OCI-LY1 (cell line): Measurements from ENCODE around the gene PELO.

ENCODE experiments used
- H2AFZ ChIP-seq: fragments of 200-600 bp; sonication (generic), shearing (Covaris generic); 2 replicates; pipeline ENCODE4 v1.6.0; 2014; ENCODE audit warnings: antibody characterized with exemption, mild to moderate bottlenecking, low read length
- H3F3A ChIP-seq: fragments of 200-600 bp; sonication (generic), shearing (Covaris generic); 2 replicates; pipeline ENCODE4 v1.6.0; 2014; ENCODE audit warnings: mild to moderate bottlenecking, antibody characterized with exemption, low read length, moderate library complexity; ENCODE audit not compliant: insufficient read depth
- H3K27ac ChIP-seq: fragments of 200-600 bp; sonication (generic); 2 replicates; pipeline ENCODE4 v1.5.1; 2014; ENCODE audit warnings: low read length, mixed run types, mild to moderate bottlenecking, low read depth; ENCODE audit not compliant: poor library complexity, severe bottlenecking
- H3K27me3 ChIP-seq: fragments of 200-600 bp; sonication (generic); 2 replicates; pipeline ENCODE4 v1.6.0; 2014; ENCODE audit warnings: antibody characterized with exemption, mild to moderate bottlenecking, low read length, moderate library complexity; ENCODE audit not compliant: insufficient read depth
- H3K36me3 ChIP-seq: fragments of 200-600 bp; sonication (generic); 2 replicates; pipeline ENCODE4 v1.6.1; 2014; ENCODE audit warnings: mild to moderate bottlenecking, antibody characterized with exemption, low read length, moderate library complexity, mixed read lengths; ENCODE audit not compliant: insufficient read depth
- H3K4me1 ChIP-seq: fragments of 200-600 bp; sonication (generic); 2 replicates; pipeline ENCODE4 v1.5.1; 2014; ENCODE audit warnings: mild to moderate bottlenecking, low read length, moderate library complexity; ENCODE audit not compliant: insufficient read depth, severe bottlenecking
- H3K4me2 ChIP-seq: fragments of 200-600 bp; sonication (generic), shearing (Covaris generic); 2 replicates; pipeline ENCODE4 v1.6.1; 2014; ENCODE audit warnings: low read length
- H3K4me3 ChIP-seq: fragments of 200-600 bp; sonication (generic); 2 replicates; pipeline ENCODE4 v1.5.1; 2014; ENCODE audit warnings: low read length, low read depth, mild to moderate bottlenecking, mixed read lengths; ENCODE audit not compliant: poor library complexity, severe bottlenecking
- H3K79me2 ChIP-seq: fragments of 200-600 bp; shearing (Covaris generic); 2 replicates; pipeline ENCODE4 v1.6.1; 2016; ENCODE audit warnings: mixed run types, low read length, mixed read lengths; ENCODE audit not compliant: insufficient read depth
- H3K9ac ChIP-seq: fragments of 200-600 bp; sonication (generic), shearing (Covaris generic); 2 replicates; pipeline ENCODE4 v1.6.1; 2014; ENCODE audit warnings: mild to moderate bottlenecking, low read length, mixed read lengths
- H3K9me2 ChIP-seq: fragments of 200-600 bp; sonication (generic), shearing (Covaris generic); 2 replicates; pipeline ENCODE4 v1.6.1; 2014; ENCODE audit warnings: low read depth, mild to moderate bottlenecking, low read length, mixed read lengths
- H3K9me3 ChIP-seq: fragments of 200-600 bp; shearing (Covaris generic); 2 replicates; pipeline ENCODE4 v1.6.1; 2014; ENCODE audit warnings: low read length, mixed read lengths
- H4K20me1 ChIP-seq: fragments of 200-600 bp; sonication (generic), shearing (Covaris generic); 2 replicates; pipeline ENCODE4 v1.6.0; 2016; ENCODE audit warnings: mild to moderate bottlenecking, low read length; ENCODE audit not compliant: insufficient read depth
- EZH2 ChIP-seq: fragments of 200-600 bp; sonication (generic), shearing (Covaris generic); IDR thresholded peaks from 2 replicates; pipeline ENCODE4 v1.8.0; 2017; ENCODE audit warnings: borderline replicate concordance, mixed run types, mild to moderate bottlenecking, antibody characterized with exemption, low read length, moderate library complexity, mixed read lengths
- TF ChIP-seq, protein P1 (sequence below): fragments of 200-600 bp; sonication (generic), shearing (Covaris generic); IDR thresholded peaks from 2 replicates; pipeline ENCODE4 v1.5.1; 2017; ENCODE audit warnings: mild to moderate bottlenecking, antibody characterized with exemption, low read length, moderate library complexity, mixed read lengths

Gene PELO

DNA sequence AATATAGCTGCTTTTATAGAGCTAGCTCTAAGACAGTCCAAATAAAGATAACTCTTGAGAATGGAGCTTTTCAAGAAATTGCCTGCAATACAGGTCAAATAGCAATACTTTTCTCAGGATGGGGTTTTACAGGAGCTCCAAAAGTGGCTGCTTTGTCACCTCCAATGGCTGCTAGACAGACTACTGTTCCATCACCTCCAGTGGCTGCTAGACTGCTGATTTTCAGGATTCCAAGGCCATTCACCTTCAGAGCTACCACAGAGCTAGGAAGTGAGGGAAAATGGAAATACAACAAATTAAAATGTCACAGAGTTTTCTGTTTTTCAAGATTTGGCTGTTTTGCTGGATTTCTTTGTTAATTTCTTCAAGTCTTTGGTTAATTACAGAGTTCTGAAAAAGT lies 8.5 kb upstream of the PELO start:
- H3K79me2 ChIP-seq: no peaks in the 10 kb centered on the region
- no peaks in the 10 kb centered on the region for H3F3A ChIP-seq
- H3K27ac ChIP-seq: no peak overlapping the region
- no peak overlapping the region for H3K4me3 ChIP-seq
- no peaks in the 10 kb centered on the region for H3K36me3 ChIP-seq
- no peak overlapping the region for H3K9ac ChIP-seq
- H2AFZ ChIP-seq: no peak overlapping the region
- no peaks in the 10 kb centered on the region for H3K4me1 ChIP-seq
- TF ChIP-seq, protein P1, sequence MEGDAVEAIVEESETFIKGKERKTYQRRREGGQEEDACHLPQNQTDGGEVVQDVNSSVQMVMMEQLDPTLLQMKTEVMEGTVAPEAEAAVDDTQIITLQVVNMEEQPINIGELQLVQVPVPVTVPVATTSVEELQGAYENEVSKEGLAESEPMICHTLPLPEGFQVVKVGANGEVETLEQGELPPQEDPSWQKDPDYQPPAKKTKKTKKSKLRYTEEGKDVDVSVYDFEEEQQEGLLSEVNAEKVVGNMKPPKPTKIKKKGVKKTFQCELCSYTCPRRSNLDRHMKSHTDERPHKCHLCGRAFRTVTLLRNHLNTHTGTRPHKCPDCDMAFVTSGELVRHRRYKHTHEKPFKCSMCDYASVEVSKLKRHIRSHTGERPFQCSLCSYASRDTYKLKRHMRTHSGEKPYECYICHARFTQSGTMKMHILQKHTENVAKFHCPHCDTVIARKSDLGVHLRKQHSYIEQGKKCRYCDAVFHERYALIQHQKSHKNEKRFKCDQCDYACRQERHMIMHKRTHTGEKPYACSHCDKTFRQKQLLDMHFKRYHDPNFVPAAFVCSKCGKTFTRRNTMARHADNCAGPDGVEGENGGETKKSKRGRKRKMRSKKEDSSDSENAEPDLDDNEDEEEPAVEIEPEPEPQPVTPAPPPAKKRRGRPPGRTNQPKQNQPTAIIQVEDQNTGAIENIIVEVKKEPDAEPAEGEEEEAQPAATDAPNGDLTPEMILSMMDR: no peak
- no peak for TF ChIP-seq EZH2
- H3K4me2 ChIP-seq: no peak overlapping the region
- H3K27me3 ChIP-seq: no peaks in the 10 kb centered on the region
- H3K9me2 ChIP-seq: no peaks in the 10 kb centered on the region
- H3K9me3 ChIP-seq: no peaks in the 10 kb centered on the region
- H4K20me1 ChIP-seq: no peaks in the 10 kb centered on the region

DNA sequence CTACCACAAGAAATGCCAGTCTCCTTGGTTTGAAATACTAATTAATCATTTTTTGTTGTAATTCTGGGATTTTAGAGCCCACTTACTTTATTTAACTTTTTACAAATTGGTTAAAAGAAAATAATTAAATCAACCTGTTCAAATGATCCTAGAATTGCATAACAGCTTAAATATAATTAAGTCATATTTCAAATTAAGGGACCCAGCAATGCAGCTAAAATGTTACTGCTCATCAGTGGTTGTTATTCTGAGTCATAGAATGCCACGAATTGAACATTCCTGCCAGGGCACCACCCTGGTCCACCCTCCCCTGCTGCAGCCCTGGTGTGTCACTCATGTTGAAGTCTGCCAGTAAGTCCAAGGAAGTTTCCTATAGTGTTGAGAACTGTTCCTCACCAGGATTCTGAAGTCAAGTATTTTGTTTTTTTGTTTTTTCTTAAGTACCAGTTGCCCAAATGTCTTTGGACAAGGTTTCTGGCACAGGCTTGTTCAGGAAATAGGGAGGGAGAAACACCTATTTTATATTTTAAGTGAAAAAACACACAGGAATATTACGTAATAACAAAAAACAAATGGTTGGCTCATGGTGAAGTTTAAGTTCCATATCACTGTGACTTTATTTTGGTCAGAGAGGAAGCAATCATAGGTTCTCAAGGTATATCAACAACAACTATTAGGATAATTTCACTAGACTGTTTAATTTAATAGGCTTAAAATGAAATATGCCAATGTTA lies 4.3 kb upstream of the PELO start:
- no peak overlapping the region for H3K9ac ChIP-seq
- H3K36me3 ChIP-seq: no peaks in the 10 kb centered on the region
- no peaks in the 10 kb centered on the region for H3F3A ChIP-seq
- no peaks in the 10 kb centered on the region for H3K79me2 ChIP-seq
- H3K27ac ChIP-seq: no peak overlapping the region
- H3K9me2 ChIP-seq: no peaks in the 10 kb centered on the region
- no peaks in the 10 kb centered on the region for H3K4me1 ChIP-seq
- no peaks in the 10 kb centered on the region for H3K9me3 ChIP-seq
- H4K20me1 ChIP-seq: no peaks in the 10 kb centered on the region
- H3K4me2 ChIP-seq: no peak overlapping the region
- H3K4me3 ChIP-seq: no peak overlapping the region
- H3K27me3 ChIP-seq: no peaks in the 10 kb centered on the region
- TF ChIP-seq, protein P1: no peak
- no peak for TF ChIP-seq EZH2
- no peak overlapping the region for H2AFZ ChIP-seq

DNA sequence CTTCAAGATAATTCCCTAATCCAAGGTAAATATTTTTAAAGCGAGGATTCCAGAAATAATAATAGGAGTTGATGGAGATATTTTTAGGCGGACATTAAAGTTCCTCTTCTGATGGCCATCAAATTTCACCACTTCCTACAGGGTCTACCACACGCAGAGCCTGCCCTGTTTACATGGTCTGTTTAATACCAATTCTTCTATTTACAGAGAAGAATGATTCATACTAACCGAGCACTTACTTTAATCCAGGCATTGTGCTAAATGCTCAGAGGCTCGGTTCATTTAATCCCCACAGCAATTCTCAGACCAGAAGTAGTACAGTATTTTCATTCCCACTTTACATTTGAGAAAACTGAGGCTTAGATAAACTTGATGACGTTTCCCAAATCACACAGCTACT lies 3.0 kb upstream of the PELO start:
- no peaks in the 10 kb centered on the region for H3K36me3 ChIP-seq
- TF ChIP-seq EZH2: no peak
- TF ChIP-seq, protein P1: no peak
- no peak overlapping the region for H2AFZ ChIP-seq
- no peak overlapping the region for H3K9ac ChIP-seq
- no peaks in the 10 kb centered on the region for H3F3A ChIP-seq
- no peak overlapping the region for H3K4me3 ChIP-seq
- no peaks in the 10 kb centered on the region for H3K27me3 ChIP-seq
- H3K9me3 ChIP-seq: no peaks in the 10 kb centered on the region
- no peak overlapping the region for H3K27ac ChIP-seq
- H3K4me1 ChIP-seq: no peaks in the 10 kb centered on the region
- no peaks in the 10 kb centered on the region for H3K9me2 ChIP-seq
- no peaks in the 10 kb centered on the region for H3K79me2 ChIP-seq
- H4K20me1 ChIP-seq: no peaks in the 10 kb centered on the region
- H3K4me2 ChIP-seq: no peak overlapping the region
